ENCODE results near the gene SPATC1L.

DNA sequence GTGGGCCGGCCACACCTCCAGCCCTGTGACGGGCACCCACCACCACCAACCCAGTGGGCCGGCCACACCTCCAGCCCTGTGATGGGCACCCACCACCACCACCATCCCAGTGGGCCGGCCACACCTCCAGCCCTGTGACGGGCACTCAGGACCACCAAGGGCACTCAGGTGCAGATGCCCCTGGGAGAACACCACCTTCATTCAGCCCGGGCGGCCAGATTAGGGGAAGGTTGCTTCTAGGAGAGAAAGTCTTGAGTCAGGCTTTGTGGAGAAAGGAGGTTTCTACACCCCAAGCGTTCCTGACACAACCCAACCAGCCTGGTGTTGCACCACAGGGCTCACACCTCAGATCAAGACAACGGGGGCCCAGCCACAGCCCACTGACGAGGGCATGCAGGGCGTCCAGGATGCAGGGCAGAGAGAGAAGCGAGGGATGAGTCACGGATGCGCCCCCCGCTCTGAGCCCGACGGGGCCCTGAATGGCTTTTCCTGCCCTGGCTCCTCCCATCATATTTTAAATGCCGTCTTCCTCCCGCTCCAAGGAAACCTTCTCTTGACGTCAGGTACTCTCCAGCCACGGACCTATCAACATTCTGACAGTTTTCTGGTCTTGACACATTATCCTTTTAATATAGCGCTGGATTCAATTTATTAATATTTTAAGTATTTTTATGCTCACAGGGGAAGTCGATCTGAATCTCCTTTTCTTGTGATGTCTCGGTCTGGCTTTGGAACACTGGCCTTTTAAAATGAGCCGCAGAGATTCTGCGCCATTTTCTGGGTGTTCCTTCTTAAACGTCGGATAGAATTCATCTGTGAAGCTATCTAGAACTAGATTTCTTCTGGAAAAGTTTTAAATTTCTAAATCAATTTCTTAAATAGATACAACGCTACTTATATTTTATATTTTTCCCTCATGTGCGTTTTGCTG is 631 bp upstream of the SPATC1L start:
- TF ChIP-seq KDM5A (IDR thresholded peaks at IDR 0.05): no peak
- no peak for TF ChIP-seq CTCF (IDR thresholded peaks at IDR 0.05)
- TF ChIP-seq CEBPB (IDR thresholded peaks at IDR 0.05): no peak
- TF ChIP-seq, protein P1, sequence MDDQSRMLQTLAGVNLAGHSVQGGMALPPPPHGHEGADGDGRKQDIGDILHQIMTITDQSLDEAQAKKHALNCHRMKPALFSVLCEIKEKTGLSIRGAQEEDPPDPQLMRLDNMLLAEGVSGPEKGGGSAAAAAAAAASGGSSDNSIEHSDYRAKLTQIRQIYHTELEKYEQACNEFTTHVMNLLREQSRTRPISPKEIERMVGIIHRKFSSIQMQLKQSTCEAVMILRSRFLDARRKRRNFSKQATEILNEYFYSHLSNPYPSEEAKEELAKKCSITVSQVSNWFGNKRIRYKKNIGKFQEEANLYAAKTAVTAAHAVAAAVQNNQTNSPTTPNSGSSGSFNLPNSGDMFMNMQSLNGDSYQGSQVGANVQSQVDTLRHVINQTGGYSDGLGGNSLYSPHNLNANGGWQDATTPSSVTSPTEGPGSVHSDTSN (IDR thresholded peaks at IDR 0.05): no peak
- no peak for TF ChIP-seq POLR2A (IDR thresholded peaks at IDR 0.05; ENCODE audit: low read length)
- TF ChIP-seq SMC3 (IDR thresholded peaks at IDR 0.05): no peak
- no peak for TF ChIP-seq ESRRA (IDR thresholded peaks at IDR 0.05; ENCODE audit: borderline replicate concordance, low read length)
- TF ChIP-seq, protein P2, sequence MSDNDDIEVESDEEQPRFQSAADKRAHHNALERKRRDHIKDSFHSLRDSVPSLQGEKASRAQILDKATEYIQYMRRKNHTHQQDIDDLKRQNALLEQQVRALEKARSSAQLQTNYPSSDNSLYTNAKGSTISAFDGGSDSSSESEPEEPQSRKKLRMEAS (IDR thresholded peaks at IDR 0.05): no peak
- no peak for TF ChIP-seq BCL3 (IDR thresholded peaks at IDR 0.05)
- no peak for TF ChIP-seq REST (IDR thresholded peaks at IDR 0.05)
- no peak for TF ChIP-seq HOXA7 (CRISPR knock-in tag; IDR thresholded peaks at IDR 0.05)
- no peak for TF ChIP-seq EHMT2 (IDR thresholded peaks at IDR 0.05; ENCODE audit: low read depth)
- no peak for TF ChIP-seq MAFK (IDR thresholded peaks at IDR 0.05; ENCODE audit: partially characterized antibody)
